IMR-90 (cell line): Measurements from ENCODE around the gene APIP. TPM values are rescaled to one million over a fixed set of nuclear protein-coding genes. Genes with fewer than 3 reads are reported as not detected.

Source experiments
- ATAC-seq: fragments of 200-7000 bp; cut with Tn5 transposase; 2 replicates; pipeline ENCODE4 v1.9.1; 2020; ENCODE audit warnings: low read depth, mild to moderate bottlenecking, moderate library complexity
- BruUV-seq: library from RNA; stranded (reverse); fragments of 400-500 nt; replicated peaks from 2 replicates; lab custom pipeline; 2021; lab: Mats Ljungman, UMichigan
- CTCF ChIA-PET: fragments of 300-600 bp; formaldehyde crosslinking; extraction: SDS; loops from one replicate; lab custom pipeline; 2021; ENCODE audit warnings: antibody characterized with exemption; lab: Yijun Ruan, JAX
- POLR2A ChIA-PET: fragments of 300-600 bp; sonication (Branson Sonifier 250); formaldehyde crosslinking; loops from one replicate; lab custom pipeline; 2022; ENCODE audit warnings: antibody characterized with exemption; ENCODE audit not compliant: unreplicated experiment; lab: Charles Lee
- DNase-seq: peaks from one replicate; pipeline ENCODE4 v3.0.0; 2013
- H2AFZ ChIP-seq: replicated peaks from 2 replicates; pipeline ENCODE3; 2013; ENCODE audit warnings: low read length, mild to moderate bottlenecking; ENCODE audit not compliant: poor library complexity
- H2AK5ac ChIP-seq: 2 replicates; pipeline ENCODE4 v1.6.1; 2013; ENCODE audit warnings: low read depth, low read length, inconsistent platforms
- H2AK9ac ChIP-seq: replicated peaks from 2 replicates; pipeline ENCODE3; 2013; ENCODE audit warnings: mild to moderate bottlenecking, low read depth, low read length, moderate library complexity; ENCODE audit not compliant: poor library complexity
- H2BK120ac ChIP-seq: 2 replicates; pipeline ENCODE4 v1.6.1; 2013; ENCODE audit warnings: low read depth, low read length, inconsistent platforms
- H2BK15ac ChIP-seq: 3 replicates; pipeline ENCODE4 v1.6.1; 2013; ENCODE audit warnings: low read depth, low read length, inconsistent platforms
- H2BK20ac ChIP-seq: 2 replicates; pipeline ENCODE4 v1.6.1; 2013; ENCODE audit warnings: low read depth, mild to moderate bottlenecking, inconsistent platforms, low read length, moderate library complexity
- H2BK5ac ChIP-seq: 2 replicates; pipeline ENCODE4 v1.6.1; 2013; ENCODE audit warnings: mild to moderate bottlenecking, low read depth, low read length, inconsistent platforms; ENCODE audit not compliant: poor library complexity, severe bottlenecking
- H3K14ac ChIP-seq: replicated peaks from 2 replicates; pipeline ENCODE4 v1.6.1; 2013; ENCODE audit warnings: low read depth, low read length, inconsistent platforms
- H3K18ac ChIP-seq: 2 replicates; pipeline ENCODE4 v1.6.1; 2013; ENCODE audit warnings: low read depth, low read length, control low read depth
- H3K23ac ChIP-seq: 2 replicates; pipeline ENCODE4 v1.6.1; 2013; ENCODE audit warnings: low read depth, low read length, inconsistent platforms
- H3K27ac ChIP-seq: 2 replicates; pipeline ENCODE4 v1.5.1; 2013; ENCODE audit warnings: mild to moderate bottlenecking, control low read depth, low read length; ENCODE audit not compliant: insufficient read depth
- H3K27me3 ChIP-seq: 2 replicates; pipeline ENCODE4 v1.6.1; 2013; ENCODE audit warnings: low read length; ENCODE audit not compliant: control insufficient read depth, insufficient read depth
- H3K36me3 ChIP-seq: 2 replicates; pipeline ENCODE4 v1.6.1; 2013; ENCODE audit warnings: low read length, mixed read lengths; ENCODE audit not compliant: control insufficient read depth, insufficient read depth
- H3K4ac ChIP-seq: 2 replicates; pipeline ENCODE4 v1.6.1; 2013; ENCODE audit warnings: low read depth, low read length, inconsistent platforms
- H3K4me1 ChIP-seq: 2 replicates; pipeline ENCODE4 v1.6.1; 2013; ENCODE audit warnings: low read length, mixed read lengths; ENCODE audit not compliant: control insufficient read depth, insufficient read depth
- H3K4me2 ChIP-seq: 2 replicates; pipeline ENCODE4 v1.6.1; 2013; ENCODE audit warnings: low read depth, mild to moderate bottlenecking, control low read depth, low read length, moderate library complexity
- H3K4me3 ChIP-seq: 2 replicates; pipeline ENCODE4 v1.5.1; 2013; ENCODE audit warnings: low read depth, mild to moderate bottlenecking, control low read depth, low read length, moderate library complexity; ENCODE audit not compliant: insufficient read depth
- H3K56ac ChIP-seq: 2 replicates; pipeline ENCODE4 v1.6.1; 2013; ENCODE audit warnings: low read length, inconsistent platforms; ENCODE audit not compliant: insufficient read depth; ENCODE audit errors: extremely low read depth
- H3K79me1 ChIP-seq, 2 experiments: 2 replicates each; pipeline ENCODE4 v1.6.1; 2013; ENCODE audit warnings: low read length in 2 of 2, inconsistent platforms in 1 of 2, low read depth in 1 of 2
- H3K9ac ChIP-seq: 2 replicates; pipeline ENCODE4 v1.6.1; 2013; ENCODE audit warnings: low read depth, low read length, control low read depth
- H3K9me1 ChIP-seq: 2 replicates; pipeline ENCODE4 v1.6.1; 2013; ENCODE audit warnings: low read length, inconsistent platforms; ENCODE audit not compliant: insufficient read depth
- H3K9me3 ChIP-seq: 2 replicates; pipeline ENCODE4 v1.6.1; 2013; ENCODE audit warnings: low read length; ENCODE audit not compliant: control insufficient read depth, insufficient read depth
- H4K20me1 ChIP-seq: 2 replicates; pipeline ENCODE4 v1.6.1; 2013; ENCODE audit warnings: low read length, inconsistent platforms; ENCODE audit not compliant: insufficient read depth
- H4K5ac ChIP-seq: 2 replicates; pipeline ENCODE4 v1.6.1; 2013; ENCODE audit warnings: mild to moderate bottlenecking, low read depth, low read length, control low read depth
- H4K8ac ChIP-seq, 2 experiments: 2 replicates each; pipeline ENCODE4 v1.6.1; 2013; ENCODE audit warnings: low read depth in 2 of 2, low read length in 2 of 2, control low read depth in 1 of 2, inconsistent platforms in 1 of 2
- H4K91ac ChIP-seq: 2 replicates; pipeline ENCODE4 v1.6.1; 2013; ENCODE audit warnings: low read depth, low read length, inconsistent platforms; ENCODE audit not compliant: insufficient read depth
- BHLHE40 ChIP-seq: fragments of 150-350 bp; IDR thresholded peaks from 2 replicates; pipeline ENCODE4 v1.6.1; 2016; ENCODE audit warnings: mild to moderate bottlenecking, low read depth, low read length
- CEBPB ChIP-seq: IDR thresholded peaks from 2 replicates; pipeline ENCODE4 v1.6.1; 2012; ENCODE audit warnings: low read depth, low read length, improper control_type of control experiment
- CHD1 ChIP-seq: IDR thresholded peaks from 2 replicates; pipeline ENCODE4 v1.6.1; 2012; ENCODE audit warnings: low read depth, low read length, improper control_type of control experiment
- CTCF ChIP-seq: conservative IDR thresholded peaks from 2 replicates; pipeline ENCODE4 v1.5.1; 2012; ENCODE audit warnings: mild to moderate bottlenecking, low read depth, low read length, improper control_type of control experiment
- FOS ChIP-seq: fragments of 150-350 bp; IDR thresholded peaks from 2 replicates; pipeline ENCODE4 v1.6.1; 2016; ENCODE audit warnings: low read depth, low read length
- MAZ ChIP-seq: IDR thresholded peaks from 2 replicates; pipeline ENCODE4 v1.6.1; 2012; ENCODE audit warnings: low read depth, mild to moderate bottlenecking, low read length, improper control_type of control experiment, moderate library complexity, borderline replicate concordance
- MXI1 ChIP-seq: IDR thresholded peaks from 2 replicates; pipeline ENCODE4 v1.6.1; 2012; ENCODE audit warnings: low read depth, mild to moderate bottlenecking, low read length, moderate library complexity, borderline replicate concordance
- NFE2L2 ChIP-seq: fragments of 150-350 bp; IDR thresholded peaks from 2 replicates; pipeline ENCODE4 v1.6.1; 2016; ENCODE audit warnings: low read depth, mild to moderate bottlenecking, low read length
- POLR2A ChIP-seq: IDR thresholded peaks from 2 replicates; pipeline ENCODE4 v1.6.1; 2012; ENCODE audit warnings: mild to moderate bottlenecking, low read depth, low read length
- RAD21 ChIP-seq: IDR thresholded peaks from 2 replicates; pipeline ENCODE4 v1.6.1; 2012; ENCODE audit warnings: low read length, improper control_type of control experiment
- RCOR1 ChIP-seq: IDR thresholded peaks from 2 replicates; pipeline ENCODE4 v1.6.1; 2012; ENCODE audit warnings: mild to moderate bottlenecking, low read length, improper control_type of control experiment; ENCODE audit not compliant: insufficient replicate concordance
- SMC3 ChIP-seq: fragments of 150-350 bp; IDR thresholded peaks from 2 replicates; pipeline ENCODE4 v1.6.1; 2016; ENCODE audit warnings: low read depth, mild to moderate bottlenecking, antibody characterized with exemption, low read length, moderate library complexity
- WGBS, 2 experiments: methylation state at CpG; one replicate each; pipeline versions ENCODE4 v1.1.5 to v1.1.7; 2013; ENCODE audit warnings: missing lambda C conversion rate in 2 of 2; ENCODE audit not compliant: insufficient read length in 1 of 2; ENCODE audit errors: extremely low coverage in 2 of 2; 5-methylcytosine and 5-hydroxymethylcytosine counted together
- dilution Hi-C: fragments of 300-500 bp; cut with HindIII; formaldehyde crosslinking; loops from one replicate; pipeline ENCODE4 v1.14.3; 2018; ENCODE audit warnings: low sequenced_read_pairs; ENCODE audit not compliant: unreplicated experiment
- in situ Hi-C: fragments of 300-500 bp; cut with MboI; formaldehyde crosslinking; loops from 3 replicates; pipeline ENCODE4 v1.14.3; 2019; ENCODE audit warnings: low sequenced_read_pairs, inconsistent platforms, mixed read lengths
- intact Hi-C: fragments of 100-400 bp; cut with micrococcal nuclease; formaldehyde crosslinking; loops from 2 replicates; pipeline ENCODE4 v1.10.0; 2022
- polyA plus RNA-seq, 3 experiments: library from polyadenylated mRNA; depleted of rRNA; stranded (reverse); fragments of >200 nt; gene quantifications; 2 replicates each; pipeline ENCODE4 v1.2.3, GENCODE V29; 2012; ENCODE audit warnings: low replicate concordance in 1 of 3
- total RNA-seq: library from RNA; depleted of rRNA; stranded (reverse); fragments of >200 nt; gene quantifications from 2 replicates; pipeline ENCODE4 v1.2.3, GENCODE V29; 2012
- TF ChIP-seq, protein P1 (sequence below): fragments of 150-350 bp; IDR thresholded peaks from 2 replicates; pipeline ENCODE4 v1.6.1; 2017; ENCODE audit warnings: mild to moderate bottlenecking, antibody characterized with exemption, low read length, low read depth
- TF ChIP-seq, protein P2 (sequence below): fragments of 150-350 bp; IDR thresholded peaks from 2 replicates; pipeline ENCODE4 v1.6.1; 2016; ENCODE audit warnings: low read depth, mild to moderate bottlenecking, low read length, moderate library complexity, borderline replicate concordance

The APIP gene
- total and polyA plus RNA-seq, 2 of the 4 experiments (the other 2 are of a cell fraction) = 9.9 to 16.6 TPM

GRCh38 chr11:34924714-34925113 lies 8.5 kb upstream of the APIP start:
- Histone ChIP-seq H3K56ac (no peak overlapping the region), H3K9me3 (no peaks in the 10 kb centered on the region), H3K23ac (no peak overlapping the region; the same call in 1 of the 2 replicates), H3K27me3 (no peaks in the 10 kb centered on the region), H3K79me1 (peaks cover 12 to 55% of the 10 kb centered on the region in 2 experiments), H3K4me1 (peaks cover 14% of the 10 kb centered on the region), H3K27ac (peak overlapping the region; percentile 10; the same call in 1 of the 2 replicates), H2BK15ac (no peak overlapping the region), H2AK5ac (no peak overlapping the region), H2BK120ac (0 out of 2 replicates have a peak overlapping the region, but pooled peaks have one; percentile 11), H2BK5ac (peak overlapping the region; percentile 3), H3K14ac (no peak overlapping the region), H4K91ac (no peak overlapping the region), H3K4ac (no peak overlapping the region), H3K36me3 (no peaks in the 10 kb centered on the region), H4K5ac (peak overlapping the region; percentile 29; the same call in 1 of the 2 replicates), H3K4me3 (no peak overlapping the region), H3K18ac (no peak overlapping the region), H2BK20ac (no peak overlapping the region), H3K9ac (peak overlapping the region; percentile 13; the same call in 1 of the 2 replicates), H2AK9ac (no peak overlapping the region), H4K20me1 (no peaks in the 10 kb centered on the region; the same call in 1 of the 2 replicates), H2AFZ (no peak overlapping the region), H3K4me2 (peak overlapping the region; percentile 52), H4K8ac (no peak overlapping the region), H3K9me1 (no peaks in the 10 kb centered on the region)
- in situ Hi-C loops = loop anchor here (5.0 kb wide), 1 partner anchor 468 kb away; no protein-coding TSS in a partner anchor
- BruUV-seq = no TSS peak
- POLR2A ChIA-PET = interaction anchor here (0.7 kb wide), 2 partner anchors 18 to 230 kb away, joined by 4 to 5 read pairs; no protein-coding TSS in a partner anchor
- dilution Hi-C loops = no loop called here
- CTCF ChIA-PET = interaction anchor here (0.6 to 1.3 kb wide), 3 partner anchors 18 to 468 kb away, joined by 3 to 5 read pairs (median 4); no protein-coding TSS in a partner anchor
- ATAC-seq = no peak
- intact Hi-C loops = loop anchor here (5.0 to 10.0 kb wide), 4 partner anchors 73 to 380 kb away; no protein-coding TSS in a partner anchor
- DNase-seq = no peak
- TF ChIP-seq MAZ (no peak), RCOR1 (no peak), CTCF (no peak), CEBPB (no peak), MXI1 (no peak), POLR2A (no peak), RAD21 (no peak), SMC3 (no peak), NFE2L2 (no peak), CHD1 (no peak), FOS (no peak), BHLHE40 (no peak)
- TF ChIP-seq, protein P1, sequence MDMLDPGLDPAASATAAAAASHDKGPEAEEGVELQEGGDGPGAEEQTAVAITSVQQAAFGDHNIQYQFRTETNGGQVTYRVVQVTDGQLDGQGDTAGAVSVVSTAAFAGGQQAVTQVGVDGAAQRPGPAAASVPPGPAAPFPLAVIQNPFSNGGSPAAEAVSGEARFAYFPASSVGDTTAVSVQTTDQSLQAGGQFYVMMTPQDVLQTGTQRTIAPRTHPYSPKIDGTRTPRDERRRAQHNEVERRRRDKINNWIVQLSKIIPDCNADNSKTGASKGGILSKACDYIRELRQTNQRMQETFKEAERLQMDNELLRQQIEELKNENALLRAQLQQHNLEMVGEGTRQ = no peak
- TF ChIP-seq, protein P2, sequence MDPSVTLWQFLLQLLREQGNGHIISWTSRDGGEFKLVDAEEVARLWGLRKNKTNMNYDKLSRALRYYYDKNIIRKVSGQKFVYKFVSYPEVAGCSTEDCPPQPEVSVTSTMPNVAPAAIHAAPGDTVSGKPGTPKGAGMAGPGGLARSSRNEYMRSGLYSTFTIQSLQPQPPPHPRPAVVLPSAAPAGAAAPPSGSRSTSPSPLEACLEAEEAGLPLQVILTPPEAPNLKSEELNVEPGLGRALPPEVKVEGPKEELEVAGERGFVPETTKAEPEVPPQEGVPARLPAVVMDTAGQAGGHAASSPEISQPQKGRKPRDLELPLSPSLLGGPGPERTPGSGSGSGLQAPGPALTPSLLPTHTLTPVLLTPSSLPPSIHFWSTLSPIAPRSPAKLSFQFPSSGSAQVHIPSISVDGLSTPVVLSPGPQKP = no peak
- no CpG with 5 or more reads among the region's 3 CpGs for WGBS, 2 experiments
